PC-9 (cell line): ENCODE measurements around the gene GRIA1. TPM values are rescaled to one million over a fixed set of nuclear protein-coding genes. Genes with fewer than 3 reads are reported as not detected.

Source experiments
- BruUV-seq: library from RNA; stranded (reverse); fragments of 400-500 nt; replicated peaks from 2 replicates; lab custom pipeline; 2021; lab: Mats Ljungman, UMichigan
- CTCF ChIA-PET: fragments of 300-600 bp; sonication (Branson Sonifier 250); formaldehyde crosslinking; loops from one replicate; lab custom pipeline; 2022; ENCODE audit warnings: antibody characterized with exemption; lab: Charles Lee
- POLR2A ChIA-PET: fragments of 300-600 bp; sonication (Branson Sonifier 250); formaldehyde crosslinking; loops from one replicate; lab custom pipeline; 2022; ENCODE audit warnings: antibody characterized with exemption; ENCODE audit not compliant: unreplicated experiment; lab: Charles Lee
- DNase-seq, 2 experiments: peaks; one replicate each; pipeline versions ENCODE4 v3.0.0 to v3.0.0-alpha.2; 2015 to 2022; ENCODE audit warnings: mixed read lengths in 1 of 2
- H2AFZ ChIP-seq: fragments of 200-600 bp; sonication (generic); 2 replicates; pipeline ENCODE4 v1.8.1; 2017; ENCODE audit warnings: antibody characterized with exemption
- H3F3A ChIP-seq: fragments of 200-600 bp; sonication (generic); 2 replicates; pipeline ENCODE4 v1.8.1; 2017; ENCODE audit warnings: antibody characterized with exemption, mild to moderate bottlenecking, low read depth; ENCODE audit not compliant: insufficient read depth
- H3K27ac ChIP-seq: fragments of 200-600 bp; sonication (generic); 2 replicates; pipeline ENCODE4 v1.6.1; 2016; ENCODE audit warnings: mixed run types
- H3K27me3 ChIP-seq: fragments of 200-600 bp; sonication (generic); 2 replicates; pipeline ENCODE4 v1.6.1; 2016; ENCODE audit warnings: low read depth, mixed run types; ENCODE audit not compliant: insufficient read depth
- H3K36me3 ChIP-seq: fragments of 200-600 bp; sonication (generic); 2 replicates; pipeline ENCODE4 v1.6.1; 2016; ENCODE audit warnings: low read depth, mixed run types
- H3K4me1 ChIP-seq: fragments of 200-600 bp; sonication (generic); replicated peaks from 2 replicates; pipeline ENCODE4 v1.6.1; 2016; ENCODE audit warnings: mixed run types; ENCODE audit not compliant: insufficient read depth
- H3K4me2 ChIP-seq: fragments of 200-600 bp; sonication (generic); 2 replicates; pipeline ENCODE4 v1.6.1; 2017; ENCODE audit warnings: mixed run types
- H3K4me3 ChIP-seq: fragments of 200-600 bp; sonication (generic); 2 replicates; pipeline ENCODE4 v1.6.1; 2016; ENCODE audit warnings: mixed run types
- H3K79me2 ChIP-seq: fragments of 200-600 bp; sonication (generic); 2 replicates; pipeline ENCODE4 v1.6.1; 2017; ENCODE audit warnings: low read depth, mixed run types
- H3K9me2 ChIP-seq: fragments of 200-600 bp; sonication (generic); 2 replicates; pipeline ENCODE4 v1.8.1; 2017; ENCODE audit warnings: mild to moderate bottlenecking; ENCODE audit not compliant: insufficient read depth
- H3K9me3 ChIP-seq: fragments of 200-600 bp; sonication (generic); 2 replicates; pipeline ENCODE4 v1.8.1; 2016; ENCODE audit warnings: low read depth; ENCODE audit not compliant: insufficient read depth
- H4K20me1 ChIP-seq: fragments of 200-600 bp; sonication (generic); 2 replicates; pipeline ENCODE4 v1.8.1; 2017; ENCODE audit not compliant: insufficient read depth
- EZH2 ChIP-seq: fragments of 200-600 bp; sonication (generic); IDR thresholded peaks from 2 replicates; pipeline ENCODE4 v1.8.0; 2017; ENCODE audit warnings: antibody characterized with exemption, low read depth
- intact Hi-C: fragments of 100-400 bp; cut with micrococcal nuclease; formaldehyde crosslinking; loops from one replicate; pipeline ENCODE4 v1.10.0; 2022; ENCODE audit not compliant: unreplicated experiment
- total RNA-seq: library from RNA; stranded (reverse); gene quantifications from 2 replicates; pipeline ENCODE4 v1.2.3, GENCODE V29; 2021
- TF ChIP-seq, protein P1 (sequence below): fragments of 200-600 bp; sonication (generic); conservative IDR thresholded peaks from 2 replicates; pipeline ENCODE4 v1.6.1; 2017; ENCODE audit warnings: mixed run types, antibody characterized with exemption, mild to moderate bottlenecking, moderate library complexity

The GRIA1 gene
- total RNA-seq, 1 experiment from 2014 or later = not detected

DNA sequence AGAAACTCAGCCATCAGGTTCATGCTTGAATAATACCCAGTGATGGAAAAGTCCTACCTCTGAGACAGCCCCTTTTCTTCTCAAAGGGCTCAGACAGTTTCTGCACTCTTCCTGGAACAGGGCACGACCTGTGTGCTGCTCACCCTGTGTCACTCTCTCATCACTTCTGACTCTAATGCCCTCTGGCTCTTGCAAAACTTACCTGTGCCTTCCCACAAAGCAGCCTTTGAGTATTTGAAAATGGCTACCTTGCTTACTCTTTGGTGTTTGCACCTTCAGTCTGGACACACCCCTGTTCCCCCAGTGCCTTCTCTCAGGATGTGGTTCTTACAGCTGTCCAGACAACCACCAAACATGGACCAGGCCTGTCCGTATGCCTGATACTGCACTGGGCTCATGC is 171.4 kb downstream of the GRIA1 start:
- no peaks in the 10 kb centered on the region for H3K4me1 ChIP-seq
- CTCF ChIA-PET = no interaction called here
- POLR2A ChIA-PET = no interaction called here
- no peaks in the 10 kb centered on the region for H4K20me1 ChIP-seq
- H3K4me2 ChIP-seq = no peak overlapping the region
- H2AFZ ChIP-seq = no peak overlapping the region
- no peaks in the 10 kb centered on the region for H3K9me3 ChIP-seq
- intact Hi-C loops = no loop called here
- no peaks in the 10 kb centered on the region for H3K9me2 ChIP-seq
- no peaks in the 10 kb centered on the region for H3K36me3 ChIP-seq
- TF ChIP-seq EZH2 = no peak
- TF ChIP-seq, protein P1, sequence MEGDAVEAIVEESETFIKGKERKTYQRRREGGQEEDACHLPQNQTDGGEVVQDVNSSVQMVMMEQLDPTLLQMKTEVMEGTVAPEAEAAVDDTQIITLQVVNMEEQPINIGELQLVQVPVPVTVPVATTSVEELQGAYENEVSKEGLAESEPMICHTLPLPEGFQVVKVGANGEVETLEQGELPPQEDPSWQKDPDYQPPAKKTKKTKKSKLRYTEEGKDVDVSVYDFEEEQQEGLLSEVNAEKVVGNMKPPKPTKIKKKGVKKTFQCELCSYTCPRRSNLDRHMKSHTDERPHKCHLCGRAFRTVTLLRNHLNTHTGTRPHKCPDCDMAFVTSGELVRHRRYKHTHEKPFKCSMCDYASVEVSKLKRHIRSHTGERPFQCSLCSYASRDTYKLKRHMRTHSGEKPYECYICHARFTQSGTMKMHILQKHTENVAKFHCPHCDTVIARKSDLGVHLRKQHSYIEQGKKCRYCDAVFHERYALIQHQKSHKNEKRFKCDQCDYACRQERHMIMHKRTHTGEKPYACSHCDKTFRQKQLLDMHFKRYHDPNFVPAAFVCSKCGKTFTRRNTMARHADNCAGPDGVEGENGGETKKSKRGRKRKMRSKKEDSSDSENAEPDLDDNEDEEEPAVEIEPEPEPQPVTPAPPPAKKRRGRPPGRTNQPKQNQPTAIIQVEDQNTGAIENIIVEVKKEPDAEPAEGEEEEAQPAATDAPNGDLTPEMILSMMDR = no peak
- H3K27me3 ChIP-seq = peaks cover 16% of the 10 kb centered on the region; the same call in 1 of the 2 replicates
- H3K4me3 ChIP-seq = no peak overlapping the region
- H3F3A ChIP-seq = no peaks in the 10 kb centered on the region
- no peak overlapping the region for H3K27ac ChIP-seq
- H3K79me2 ChIP-seq = no peaks in the 10 kb centered on the region
- DNase-seq = no peak
- BruUV-seq = no TSS peak

DNA sequence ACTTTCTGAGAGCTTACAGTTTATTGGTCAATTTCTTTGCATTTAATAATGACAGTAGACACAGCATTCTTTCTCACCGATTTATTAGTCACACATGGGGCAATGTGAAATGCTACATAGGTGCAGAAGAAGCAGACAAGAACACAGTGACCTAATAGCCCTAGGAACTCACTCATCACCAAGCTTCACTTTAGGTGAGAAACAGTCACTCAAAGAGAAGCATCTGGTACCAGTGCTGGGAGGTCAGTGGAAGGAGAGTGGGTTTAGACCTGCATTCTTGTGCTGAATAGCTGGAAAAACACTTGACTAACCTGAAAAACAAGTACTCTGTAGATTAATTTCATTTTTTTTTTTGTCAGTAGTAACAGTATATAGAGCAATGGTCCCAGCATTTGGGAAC is 179.6 kb downstream of the GRIA1 start:
- Histone ChIP-seq H3K4me3 (no peak overlapping the region), H3K79me2 (no peaks in the 10 kb centered on the region), H3K4me1 (no peaks in the 10 kb centered on the region), H4K20me1 (no peaks in the 10 kb centered on the region), H3F3A (no peaks in the 10 kb centered on the region), H3K27ac (no peak overlapping the region), H3K27me3 (0 out of 2 replicates have a peak, but pooled peaks cover 2% of the 10 kb centered on the region), H3K9me3 (no peaks in the 10 kb centered on the region), H3K36me3 (no peaks in the 10 kb centered on the region), H3K9me2 (no peaks in the 10 kb centered on the region), H2AFZ (no peak overlapping the region), H3K4me2 (no peak overlapping the region)
- no TSS peak for BruUV-seq
- DNase-seq = no peak
- intact Hi-C loops = no loop called here
- TF ChIP-seq, protein P1 = no peak
- TF ChIP-seq EZH2 = no peak
- CTCF ChIA-PET = no interaction called here
- POLR2A ChIA-PET = no interaction called here

DNA sequence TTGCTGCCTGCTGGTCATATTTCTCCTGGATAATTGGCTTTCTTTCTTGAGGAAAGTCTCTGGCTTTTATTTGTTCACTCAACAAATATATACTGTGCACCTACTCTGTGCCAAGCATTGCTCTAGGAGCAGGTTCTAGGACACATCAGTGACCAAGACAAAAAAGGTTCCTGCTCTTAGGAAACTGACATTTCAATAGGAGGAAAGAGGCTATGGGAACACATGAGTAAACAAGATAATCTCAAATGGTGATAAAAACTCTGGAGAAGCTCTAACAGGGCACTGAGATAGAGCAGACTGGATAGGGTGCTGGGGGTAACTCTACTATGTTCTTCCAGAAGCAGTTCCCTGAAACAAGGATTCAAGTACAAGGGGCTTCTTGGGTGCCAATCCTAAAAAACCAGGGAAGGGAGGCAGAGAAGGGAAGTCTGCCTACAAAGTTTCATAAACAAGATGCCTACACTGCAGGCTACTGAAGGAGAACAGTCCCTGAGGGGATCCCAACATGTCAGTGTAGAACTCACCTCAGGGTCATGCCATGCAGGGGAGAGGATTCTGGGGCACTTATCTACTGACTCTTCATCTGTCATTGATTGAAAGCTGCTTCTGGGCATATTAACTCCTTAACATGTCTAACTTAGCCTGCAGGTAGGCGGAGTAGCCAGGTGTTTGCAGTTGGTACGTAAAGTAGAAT is 181.3 kb downstream of the GRIA1 start:
- DNase-seq = no peak
- no peaks in the 10 kb centered on the region for H3K36me3 ChIP-seq
- no TSS peak for BruUV-seq
- CTCF ChIA-PET = no interaction called here
- POLR2A ChIA-PET = no interaction called here
- no peaks in the 10 kb centered on the region for H3K79me2 ChIP-seq
- H3K4me2 ChIP-seq = no peak overlapping the region
- H2AFZ ChIP-seq = no peak overlapping the region
- H3K9me2 ChIP-seq = no peaks in the 10 kb centered on the region
- no peaks in the 10 kb centered on the region for H4K20me1 ChIP-seq
- TF ChIP-seq, protein P1 = no peak
- no peak for TF ChIP-seq EZH2
- no peaks in the 10 kb centered on the region for H3F3A ChIP-seq
- H3K4me1 ChIP-seq = no peaks in the 10 kb centered on the region
- no peaks in the 10 kb centered on the region for H3K9me3 ChIP-seq
- no peak overlapping the region for H3K27ac ChIP-seq
- H3K4me3 ChIP-seq = no peak overlapping the region
- intact Hi-C loops = no loop called here
- 0 out of 2 replicates have a peak, but pooled peaks cover 8% of the 10 kb centered on the region for H3K27me3 ChIP-seq
